C4-2B (cell line): Measurements from ENCODE around the gene RRM1.

Experiments
- CTCF ChIP-seq: fragments of 450-650 bp; conservative IDR thresholded peaks from 2 replicates; pipeline ENCODE4 v1.5.1; 2017; ENCODE audit warnings: mild to moderate bottlenecking
- ZFX ChIP-seq: fragments of 450-650 bp; IDR thresholded peaks from 2 replicates; pipeline ENCODE4 v1.6.1; 2017

- TF ChIP-seq CTCF (no peak), ZFX (no peak)
These were observed 49.5 kb upstream of the RRM1 start for GRCh38 chr11:4044976-4045646.
